ENCODE data around the gene LAMB4.

LAMB4 gene

GRCh38 chr7:108012499-108013430 lies 117.4 kb downstream of the LAMB4 start:
- TF ChIP-seq CTCF (IDR thresholded peaks at IDR 0.05), result no peak

- no peak for TF ChIP-seq CTCF (IDR thresholded peaks at IDR 0.05)
Observed at GRCh38 chr7:108010377-108010776, 119.8 kb downstream of the LAMB4 start.

- no peak for TF ChIP-seq CTCF (IDR thresholded peaks at IDR 0.05)
Observed at GRCh38 chr7:108009873-108010272, 120.3 kb downstream of the LAMB4 start.

GRCh38 chr7:108008827-108009226 lies 121.3 kb downstream of the LAMB4 start:
- no peak for TF ChIP-seq CTCF (IDR thresholded peaks at IDR 0.05)

GRCh38 chr7:108008240-108008639 lies 121.9 kb downstream of the LAMB4 start:
- TF ChIP-seq CTCF (IDR thresholded peaks at IDR 0.05), result no peak

- no peak for TF ChIP-seq CTCF (IDR thresholded peaks at IDR 0.05)
Observed at GRCh38 chr7:108007762-108008161, 122.4 kb downstream of the LAMB4 start.

GRCh38 chr7:108007261-108007660 lies 122.9 kb downstream of the LAMB4 start:
- TF ChIP-seq CTCF (IDR thresholded peaks at IDR 0.05), result no peak
